NCI-H2171 (cell line): Measurements from ENCODE around the gene TRPM3.

ENCODE experiments used
- DNase-seq: peaks from one replicate; lab custom pipeline; 2025; lab: John Stamatoyannopoulos, UW

Gene TRPM3

DNA sequence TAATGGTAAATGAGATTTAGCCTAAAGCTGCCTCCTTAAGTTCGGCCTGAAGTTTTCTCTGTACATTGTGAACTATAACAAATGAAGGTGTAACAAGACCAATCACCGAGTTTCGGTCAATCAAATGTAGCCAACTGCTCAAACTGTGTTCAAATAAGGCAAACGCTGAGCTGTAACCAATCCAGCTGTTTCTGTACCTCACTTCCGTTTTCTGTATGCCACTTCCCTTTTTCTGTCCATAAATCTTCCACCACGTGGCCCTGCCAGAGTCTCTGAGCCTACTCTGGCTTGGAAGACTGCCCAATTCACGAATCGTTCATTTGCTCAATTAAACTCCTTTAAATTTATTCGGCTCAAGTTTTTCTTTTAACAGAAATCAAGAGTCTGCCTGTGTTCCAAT is 513.5 kb downstream of the TRPM3 start:
- DNase-seq: no peak

DNA sequence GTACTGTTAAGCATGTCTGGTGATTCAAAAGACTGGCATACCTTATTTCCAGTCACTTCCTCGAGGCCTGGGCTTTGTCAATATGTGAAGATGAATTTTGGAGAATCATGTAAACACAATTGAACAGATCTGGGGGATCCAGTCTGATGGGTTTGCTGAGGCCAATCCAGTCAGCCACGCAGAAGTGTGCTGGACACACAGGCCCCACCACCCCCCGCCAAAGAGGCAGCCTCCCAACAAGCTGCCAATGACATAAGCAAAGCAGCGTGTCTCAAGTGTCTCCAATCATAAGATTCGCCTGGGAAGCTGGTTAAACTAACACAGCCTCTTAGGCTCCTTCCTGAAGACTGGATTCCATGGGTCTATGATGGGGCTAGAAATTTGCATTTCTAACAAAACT is 514.1 kb downstream of the TRPM3 start:
- no peak for DNase-seq

DNA sequence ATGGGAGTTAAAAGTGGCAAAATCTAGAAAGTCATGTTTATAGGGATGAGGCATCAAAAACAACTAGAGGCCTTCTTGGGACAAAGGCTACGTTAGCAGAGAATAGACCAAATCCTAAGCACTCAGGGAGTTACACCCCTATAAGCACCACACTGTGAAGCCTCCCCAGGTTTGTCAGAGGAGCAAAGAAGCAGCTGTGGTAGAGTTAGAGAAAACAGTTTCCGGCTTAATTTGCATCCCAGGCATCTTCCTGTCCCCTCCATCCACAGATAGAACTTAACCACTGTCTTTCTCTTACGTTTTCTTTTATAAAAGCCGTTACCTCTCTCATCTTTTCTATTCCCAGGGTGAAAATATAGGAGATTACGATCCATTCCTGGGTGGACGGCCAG is 518.4 kb downstream of the TRPM3 start:
- no peak for DNase-seq

DNA sequence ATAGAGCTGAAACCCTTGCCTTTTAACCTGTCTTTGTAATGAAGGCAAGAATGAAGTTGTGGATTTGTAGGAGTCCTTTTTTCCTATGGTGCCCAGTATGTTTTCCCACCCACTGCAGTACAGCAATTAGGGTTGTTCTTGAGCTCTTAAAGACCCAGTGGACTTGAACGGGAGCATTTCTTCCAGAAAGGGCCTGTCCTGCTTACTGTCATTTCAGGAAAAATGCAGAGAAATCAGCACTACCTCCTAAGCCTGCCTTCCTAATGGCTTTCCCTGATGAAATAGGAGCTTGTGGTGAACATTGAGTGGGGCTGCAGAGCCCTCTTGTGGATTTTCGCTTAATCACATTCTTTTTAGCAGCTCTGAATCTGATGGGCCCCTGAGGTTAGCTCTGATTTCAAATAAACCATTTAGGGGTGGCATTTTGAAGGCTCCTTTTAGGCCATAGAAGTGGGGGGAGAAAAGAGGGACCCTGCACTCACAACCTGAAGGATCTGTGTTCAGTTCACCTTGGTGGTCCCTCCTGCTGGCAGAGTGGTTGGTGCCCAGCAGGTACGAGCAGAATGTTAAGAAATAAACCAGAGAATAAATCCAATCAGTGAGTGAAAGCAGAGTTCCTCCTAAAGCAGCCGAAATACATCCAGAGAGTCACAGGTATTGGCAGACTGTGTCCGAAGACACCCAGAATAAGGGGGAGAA is 519.0 kb downstream of the TRPM3 start:
- peak; percentile 73 for DNase-seq

DNA sequence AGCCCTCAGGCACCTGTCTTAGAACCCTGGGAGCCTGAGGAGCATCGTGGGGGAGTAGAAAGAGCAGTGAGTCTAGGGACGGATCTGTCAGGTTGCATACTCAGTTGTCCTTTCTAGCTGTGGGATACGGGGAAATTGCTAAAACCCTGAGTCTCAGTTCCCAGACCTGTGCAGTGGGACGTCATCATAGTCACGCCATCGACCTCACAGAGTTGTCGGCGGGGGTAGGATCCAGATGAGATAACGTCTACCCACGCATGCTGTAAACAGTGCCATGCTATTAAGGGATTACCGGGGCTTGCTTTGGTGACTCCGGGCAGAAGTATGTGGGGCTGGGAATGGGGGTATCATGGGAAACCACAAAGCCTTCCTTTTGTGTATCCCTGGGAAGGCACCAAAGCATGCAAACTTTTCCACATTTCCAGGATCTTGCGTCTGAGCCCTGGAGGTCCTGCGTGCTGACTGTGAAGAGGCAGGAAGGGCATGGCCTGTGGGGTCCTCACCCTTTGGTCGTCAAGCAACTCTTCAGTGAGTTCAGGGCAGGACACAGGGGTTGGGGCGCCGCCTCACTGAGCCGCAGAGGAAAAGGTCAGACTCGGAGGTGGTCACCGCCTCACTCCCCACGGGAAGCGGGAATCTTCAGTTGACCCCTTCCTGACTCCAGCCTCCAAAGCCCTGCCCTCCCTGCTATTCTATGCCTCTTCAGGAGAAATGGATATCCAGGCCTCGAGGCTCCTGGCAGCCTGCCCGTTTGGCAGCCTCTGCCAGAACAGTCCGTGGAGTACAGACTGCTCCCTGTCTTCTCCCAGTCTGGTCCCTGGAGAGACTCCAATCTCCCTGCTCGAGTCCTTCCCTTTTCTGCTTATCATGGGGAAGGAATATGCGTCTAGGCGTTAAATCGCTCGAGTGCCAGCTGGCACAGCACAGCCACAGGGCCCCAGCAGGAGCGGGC is 520.1 kb downstream of the TRPM3 start:
- DNase-seq: peak; percentile 97

DNA sequence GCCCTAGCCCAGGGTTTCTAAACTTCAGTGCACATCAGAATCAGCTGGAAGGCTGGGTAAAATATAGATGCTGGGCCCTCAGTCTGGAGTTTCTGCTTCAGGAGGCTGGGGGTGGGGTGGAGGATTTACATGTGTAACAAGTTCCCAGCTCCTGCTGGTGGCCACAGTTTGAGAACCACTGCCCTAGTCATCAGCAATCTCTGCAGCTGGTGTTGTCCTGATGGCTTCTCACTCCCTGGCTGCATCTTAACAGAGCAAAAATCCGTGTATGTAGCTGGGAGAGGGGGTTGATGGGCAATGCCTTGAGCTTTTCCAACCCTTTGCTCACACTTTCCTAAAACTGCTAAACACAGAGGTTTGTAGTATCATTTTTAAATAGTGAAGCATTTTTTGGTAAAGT is 520.9 kb downstream of the TRPM3 start:
- no peak for DNase-seq

DNA sequence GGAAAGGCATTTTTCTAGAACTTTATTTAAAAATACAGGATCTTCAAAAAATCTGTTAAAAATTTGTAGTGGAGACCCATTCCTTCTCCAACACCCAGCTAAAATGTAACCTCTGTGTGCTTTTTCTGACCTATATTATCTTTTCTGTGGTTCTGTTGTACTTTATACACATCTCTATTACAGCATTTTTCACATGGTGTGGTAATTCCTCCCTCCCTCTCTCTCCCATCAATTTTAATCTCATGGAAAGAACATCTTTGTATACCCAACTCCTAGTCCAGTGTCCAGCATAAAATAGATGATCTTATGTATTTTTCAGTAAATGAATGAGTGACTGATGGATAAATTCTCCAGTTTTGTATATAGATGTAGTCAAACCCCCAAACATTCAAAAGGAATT is 523.5 kb downstream of the TRPM3 start:
- DNase-seq: no peak

DNA sequence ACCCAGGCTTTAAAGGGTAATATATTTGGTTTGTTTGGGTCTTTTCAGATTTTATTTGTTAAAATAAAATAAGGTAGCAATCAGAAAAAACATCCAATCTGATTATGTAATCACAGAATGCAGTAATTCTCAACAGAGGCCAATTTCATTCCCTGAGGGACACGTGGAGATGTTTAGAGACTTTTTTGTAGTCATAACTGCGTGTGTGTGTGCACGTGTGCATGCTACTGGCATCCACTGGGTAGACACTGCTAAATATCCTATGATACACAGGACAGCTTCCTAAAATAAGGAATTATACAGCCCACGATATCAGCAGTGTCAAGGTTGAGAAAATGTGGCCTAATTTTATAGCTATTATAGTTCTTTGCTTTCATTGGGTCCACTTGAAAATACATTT is 526.2 kb downstream of the TRPM3 start:
- no peak for DNase-seq

DNA sequence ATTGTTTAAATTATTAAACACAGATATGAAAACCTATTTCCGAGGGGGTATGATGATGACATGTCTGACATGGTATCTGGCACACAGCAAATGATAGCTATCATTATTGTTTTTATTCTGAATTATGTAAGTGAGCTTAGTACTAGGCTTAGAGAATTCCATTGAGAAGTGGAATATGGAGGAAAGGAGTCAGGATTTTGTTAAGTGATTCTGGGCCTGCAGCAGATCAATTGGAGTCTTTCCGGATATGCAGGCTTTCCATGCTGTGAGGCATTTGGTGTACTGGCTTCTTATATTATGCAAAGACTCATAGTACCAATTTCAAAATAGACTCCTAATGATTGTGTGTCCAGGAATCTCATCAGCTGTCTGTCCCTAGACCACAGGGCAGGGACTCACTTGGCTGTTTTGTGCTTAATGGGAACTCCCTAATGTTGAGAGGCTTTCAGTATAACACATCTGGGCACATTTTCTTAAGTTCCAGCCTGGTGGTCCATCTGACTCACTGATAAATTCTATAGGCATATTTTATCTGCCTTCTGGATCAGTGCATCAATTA is 527.0 kb downstream of the TRPM3 start:
- no peak for DNase-seq

DNA sequence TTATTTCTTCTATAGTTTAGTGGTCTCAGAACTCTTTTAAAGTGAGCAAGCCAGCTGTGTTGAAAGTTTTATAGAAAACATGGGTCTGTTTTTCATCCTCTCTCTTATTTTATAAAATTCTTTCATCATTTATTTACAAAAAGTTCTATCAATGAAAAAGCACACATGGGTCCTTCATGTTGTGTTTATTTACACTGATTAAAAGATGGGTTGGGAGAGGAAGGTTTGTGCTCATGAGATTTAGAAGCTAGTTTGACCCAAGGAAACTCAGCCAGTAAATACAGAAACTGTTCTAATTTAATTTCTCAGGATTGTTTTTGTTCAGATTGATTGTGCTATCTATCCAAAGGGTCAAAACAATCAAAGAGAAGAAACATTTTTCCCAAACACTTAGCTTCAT is 528.2 kb downstream of the TRPM3 start:
- no peak for DNase-seq

DNA sequence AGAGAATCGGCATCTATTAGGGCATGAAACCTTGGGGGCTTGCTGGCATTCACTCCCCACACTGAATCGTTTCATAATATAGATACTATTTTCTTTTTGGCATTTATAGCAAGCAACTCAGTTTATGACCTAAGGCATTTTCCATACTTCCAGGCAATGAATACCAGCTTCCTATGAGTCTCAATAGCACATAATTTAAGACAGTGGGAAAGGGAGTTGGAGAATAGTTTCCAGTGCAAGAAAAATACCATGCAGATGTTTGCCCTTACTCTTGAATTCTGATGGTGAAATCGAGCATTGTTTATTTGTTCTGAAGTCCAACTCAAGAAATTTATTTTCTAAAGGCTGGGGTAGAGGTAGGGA is 531.1 kb downstream of the TRPM3 start:
- DNase-seq: no peak

DNA sequence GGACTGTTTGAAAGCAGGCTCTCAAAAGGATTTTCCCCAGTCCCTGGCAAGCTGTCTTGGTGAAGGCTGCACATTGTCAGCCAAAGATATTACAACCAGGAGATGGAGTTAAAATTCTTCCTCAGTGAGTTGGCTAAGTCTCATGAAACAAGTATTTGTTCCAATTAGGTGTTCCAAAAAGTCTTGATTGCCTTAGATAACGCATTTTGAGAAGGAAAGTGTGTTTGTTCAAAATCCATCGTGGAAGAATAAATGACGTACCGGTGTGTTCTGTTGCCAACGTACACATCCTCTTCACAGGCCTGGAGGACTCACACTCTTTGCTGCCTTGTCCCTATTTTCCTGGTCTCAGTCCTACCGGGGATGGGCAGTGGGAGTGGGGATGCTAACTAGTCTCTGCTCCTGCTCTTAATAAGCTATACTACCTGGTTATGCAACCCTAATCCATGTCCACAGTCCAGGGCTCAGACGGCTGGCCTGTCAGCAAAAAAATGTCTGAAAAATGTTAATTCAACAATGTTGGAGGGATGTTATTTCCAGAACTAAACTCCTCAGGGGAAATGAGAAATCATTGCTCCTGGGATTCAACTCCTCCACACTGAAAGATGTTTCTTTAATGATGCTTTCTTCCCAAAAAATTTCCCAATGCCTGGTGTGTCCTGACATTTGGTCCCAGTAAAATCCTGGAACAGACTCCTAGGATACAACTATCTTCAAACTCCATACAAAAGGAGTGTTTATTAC is 531.7 kb downstream of the TRPM3 start:
- DNase-seq: no peak

DNA sequence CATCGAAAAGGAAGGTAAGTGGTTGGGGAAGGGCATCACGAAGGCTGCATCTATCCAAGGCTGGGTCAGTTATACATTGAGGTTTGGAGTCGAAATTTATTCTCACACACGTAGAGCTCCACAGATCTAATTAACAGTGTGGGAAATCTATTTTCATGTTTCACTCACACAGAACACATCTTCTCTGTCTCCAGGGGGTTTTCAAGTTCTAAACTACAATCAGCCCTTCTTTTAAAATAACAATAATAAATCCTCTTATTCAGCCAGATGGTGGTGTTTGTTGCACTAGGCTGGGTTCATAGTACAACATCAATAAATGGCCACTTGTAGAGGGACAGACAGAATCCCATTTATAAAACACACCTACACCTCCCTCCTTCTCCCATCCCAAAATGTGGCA is 532.4 kb downstream of the TRPM3 start:
- no peak for DNase-seq

DNA sequence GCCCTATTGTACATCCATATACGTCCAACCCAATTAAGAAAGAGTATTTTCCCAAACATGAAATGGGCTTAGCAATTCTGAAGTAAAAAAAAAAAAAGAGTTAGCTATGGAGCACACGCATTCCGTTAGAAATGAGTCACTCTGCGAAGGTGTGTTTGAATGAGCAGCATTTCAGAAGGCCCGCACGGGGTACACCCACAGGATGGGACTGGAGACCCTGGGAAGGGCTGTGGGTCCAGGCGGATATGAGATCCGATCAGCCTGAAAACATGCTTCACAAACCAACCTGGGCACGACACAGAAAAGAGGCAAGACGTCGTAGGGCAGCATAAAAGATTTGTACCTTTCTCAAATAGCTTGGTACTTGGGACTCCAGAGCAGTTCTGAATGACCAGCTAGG is 533.0 kb downstream of the TRPM3 start:
- DNase-seq: no peak

DNA sequence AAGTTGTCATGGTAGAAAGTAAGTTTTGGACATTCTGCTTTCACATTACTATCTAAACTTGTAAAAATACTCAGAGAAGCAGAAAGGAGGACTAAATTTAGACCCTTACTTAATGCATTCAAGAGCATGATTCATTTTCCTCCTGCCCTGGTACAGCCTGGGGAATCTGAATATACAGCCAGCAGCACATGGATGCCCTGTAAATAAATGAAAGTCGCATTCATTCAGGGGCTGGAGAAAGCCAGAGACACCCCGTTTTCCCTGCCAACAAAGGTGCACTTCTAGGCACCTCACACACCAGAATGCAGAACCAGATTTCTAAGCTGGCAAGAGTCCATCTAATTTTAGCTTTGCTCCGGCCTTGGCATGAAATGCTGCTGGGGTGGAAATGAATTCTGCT is 534.2 kb downstream of the TRPM3 start:
- DNase-seq: no peak

DNA sequence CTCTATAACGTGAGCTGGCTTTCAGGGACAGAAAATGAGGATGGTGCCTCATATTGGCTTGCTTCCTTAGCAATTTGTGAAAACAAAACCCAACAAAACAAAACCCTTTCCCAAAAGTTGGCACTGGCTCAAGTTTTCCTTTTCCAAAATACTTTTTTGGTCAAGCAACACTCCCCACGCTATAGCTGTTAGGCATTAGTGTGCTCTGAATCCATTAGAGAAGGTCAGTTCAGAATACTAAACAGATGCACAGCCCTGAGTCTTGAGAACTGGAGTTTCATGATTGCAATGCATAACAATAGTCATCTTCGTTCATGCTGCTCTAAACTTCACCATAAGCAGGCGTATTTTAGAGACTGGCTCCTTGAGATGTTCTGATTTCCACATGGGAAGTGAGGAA is 534.9 kb downstream of the TRPM3 start:
- DNase-seq: no peak

DNA sequence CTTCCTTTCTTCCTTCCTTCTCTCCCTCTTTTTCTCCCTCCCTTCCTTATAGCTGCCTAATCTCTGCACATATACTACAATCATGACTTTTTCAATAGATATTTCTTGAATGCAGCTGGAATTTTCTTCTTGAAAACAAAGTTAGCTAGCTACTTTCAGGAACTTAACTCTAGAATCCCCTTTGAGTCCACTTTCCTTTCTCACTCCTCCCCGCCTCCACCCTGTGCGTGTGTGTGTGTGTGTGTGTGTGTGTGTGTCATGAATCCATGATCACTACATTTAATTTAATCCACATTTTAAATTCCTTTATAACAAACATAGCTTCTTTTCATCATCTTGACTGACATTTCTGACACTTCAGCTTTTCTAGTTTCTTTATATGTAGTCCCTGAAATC is 539.5 kb downstream of the TRPM3 start:
- DNase-seq: no peak

DNA sequence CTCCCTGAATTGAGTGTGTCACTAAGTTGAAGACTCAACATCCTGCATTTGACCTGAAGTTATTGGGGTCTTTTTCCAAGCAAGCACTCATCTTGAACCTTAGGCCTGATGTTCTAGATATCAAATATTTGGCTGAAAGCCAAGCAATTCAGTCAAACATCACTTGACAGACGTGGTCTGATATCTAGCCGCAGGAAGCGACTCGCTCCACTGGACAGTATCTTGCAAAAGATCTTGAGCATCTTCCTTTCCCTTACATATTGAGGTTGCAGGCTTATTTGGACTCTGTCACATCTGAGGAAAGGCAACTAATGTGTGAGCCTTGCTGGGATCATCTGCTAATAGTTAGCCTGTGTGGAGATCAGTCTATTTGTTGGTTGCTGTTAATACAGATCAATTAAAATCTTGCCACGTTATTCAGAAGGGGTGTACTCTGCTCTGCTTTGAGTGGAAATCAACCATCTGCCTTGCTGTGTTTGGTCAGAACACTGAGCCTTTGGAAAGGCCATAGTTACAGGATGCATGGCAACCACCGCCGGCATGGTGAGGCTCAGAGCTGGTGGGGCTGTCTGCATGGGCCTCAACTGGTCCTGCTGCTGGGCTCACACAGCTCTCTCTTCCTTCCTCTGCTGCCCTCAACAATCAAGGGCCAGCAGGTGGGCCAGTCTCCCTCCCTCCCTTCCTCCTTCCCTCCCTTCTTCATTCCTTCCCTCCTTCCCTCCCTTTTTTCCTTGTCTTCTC is 540.0 kb downstream of the TRPM3 start:
- no peak for DNase-seq

DNA sequence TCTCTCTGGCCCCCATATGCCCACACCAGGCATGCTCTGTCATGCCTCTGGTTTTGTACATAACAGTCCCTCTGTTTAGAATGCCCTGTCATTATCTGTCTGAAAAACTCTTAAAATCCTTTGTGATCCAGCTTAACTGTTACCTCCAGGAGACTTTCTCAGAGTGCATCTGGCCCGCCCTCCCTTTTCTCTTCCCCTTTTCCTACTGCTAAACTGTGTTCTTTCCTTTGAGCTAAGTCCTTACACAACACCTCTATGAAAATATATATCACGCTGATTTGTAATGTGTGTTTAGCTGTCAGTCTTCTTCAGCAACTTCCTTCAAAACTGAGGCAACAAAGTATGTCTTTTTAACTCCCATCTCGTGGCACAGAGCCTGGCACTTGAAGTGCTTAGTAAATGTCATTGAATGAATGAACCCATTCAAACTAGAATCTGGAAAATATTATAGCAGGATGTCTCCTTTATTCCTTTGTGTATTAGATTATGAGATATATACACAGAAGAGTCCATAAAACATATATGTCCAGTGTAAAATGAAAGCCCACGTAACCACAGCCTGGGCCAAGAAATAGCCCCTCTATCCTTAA is 540.7 kb downstream of the TRPM3 start:
- no peak for DNase-seq

DNA sequence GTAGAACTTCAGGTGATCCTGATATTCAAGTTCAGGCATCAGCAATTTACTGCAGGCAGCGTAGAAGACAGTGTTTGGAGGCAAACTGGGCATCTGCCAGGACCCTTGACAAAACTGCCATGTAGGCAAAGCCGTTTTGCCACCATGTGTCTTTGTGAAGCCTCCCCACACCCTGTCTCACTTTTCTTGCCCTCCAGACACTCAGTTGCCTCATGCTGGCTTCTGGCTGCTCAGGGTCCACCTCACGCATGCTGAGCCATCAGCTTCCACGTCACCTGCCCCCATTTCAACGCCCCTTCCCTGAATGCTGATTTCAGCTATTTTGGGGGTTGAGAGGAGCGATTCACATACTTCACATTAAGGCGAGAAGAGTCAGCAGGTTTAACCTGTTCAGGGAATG is 541.7 kb downstream of the TRPM3 start:
- no peak for DNase-seq

DNA sequence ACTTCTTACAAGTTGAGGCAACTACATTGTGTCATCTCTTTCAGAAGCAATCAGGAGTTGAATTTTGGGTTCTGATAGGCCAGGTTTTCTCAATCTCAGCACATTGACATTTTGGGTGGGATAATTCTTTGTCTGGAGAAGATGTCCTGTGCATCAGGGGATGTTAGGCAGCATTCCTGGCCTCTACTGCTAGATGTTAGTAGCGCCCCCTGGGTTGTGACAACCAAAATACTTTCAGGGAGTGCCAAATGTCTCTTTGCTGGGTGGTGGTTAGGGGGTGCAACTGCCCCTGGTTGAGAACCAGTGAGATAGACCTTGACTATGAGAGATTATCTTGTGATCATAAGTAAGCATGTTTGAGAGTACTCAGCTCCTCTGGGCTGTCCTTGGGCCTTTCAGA is 542.7 kb downstream of the TRPM3 start:
- DNase-seq: no peak
